Midbrain (tissue), 1 donor: ENCODE measurements around the gene GPATCH8.
"Not testable (repeated sequence)": the region's sequence is repeated elsewhere in the genome, so short reads cannot be mapped to it uniquely, and the experiment has no call there.

Experiments
- DNase-seq: peaks from one replicate; lab custom pipeline; 2025; lab: John Stamatoyannopoulos, UW

GPATCH8 gene

DNA sequence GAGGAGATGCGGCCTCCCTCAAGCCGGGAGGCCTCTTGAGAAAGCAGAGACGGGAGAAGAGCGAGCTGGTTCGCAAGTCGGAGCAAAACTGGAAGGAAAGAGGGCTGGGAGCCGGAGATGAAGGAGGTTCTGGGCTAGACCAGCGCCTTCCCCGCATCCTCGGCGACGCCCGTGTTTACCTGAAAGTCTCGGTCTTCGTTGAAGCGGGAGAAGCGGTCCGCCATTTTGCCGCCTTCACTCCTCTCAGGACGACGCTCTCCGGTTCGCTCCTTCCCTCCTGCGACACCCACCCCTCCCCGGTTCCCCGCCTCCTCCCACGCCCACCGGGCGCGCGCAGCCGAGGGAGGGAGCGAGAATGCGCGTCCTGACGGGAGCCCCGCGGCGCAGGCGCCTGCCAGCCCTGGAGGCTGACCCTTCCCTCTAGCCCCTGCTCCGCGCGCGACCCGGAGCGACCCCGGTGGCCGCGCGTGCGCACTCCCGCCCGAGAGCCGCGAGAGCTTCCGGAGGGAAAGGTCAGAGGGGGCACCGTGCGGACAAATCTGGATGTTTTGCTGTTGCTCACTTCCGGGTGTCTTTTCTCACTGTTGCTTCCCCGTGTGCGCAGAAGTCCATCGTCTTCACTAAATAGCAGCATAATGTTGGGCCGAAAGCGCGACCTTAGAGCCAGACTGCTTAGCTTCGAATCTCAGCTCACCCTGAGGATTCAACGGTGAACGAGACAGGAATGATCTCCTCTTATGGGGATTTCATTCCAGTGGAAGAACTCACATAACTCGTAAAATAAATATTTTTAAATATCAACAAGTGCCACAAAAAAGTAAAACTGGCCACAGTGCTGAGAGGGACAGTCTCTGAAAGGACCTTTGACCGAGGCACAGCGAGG is at the start of gene GPATCH8:
GPATCH8 (minus strand) TSS at position 260 of the 883 bp plus-strand sequence; CDS start at position 224, 36 bp downstream.
- peak; percentile 94 for DNase-seq

DNA sequence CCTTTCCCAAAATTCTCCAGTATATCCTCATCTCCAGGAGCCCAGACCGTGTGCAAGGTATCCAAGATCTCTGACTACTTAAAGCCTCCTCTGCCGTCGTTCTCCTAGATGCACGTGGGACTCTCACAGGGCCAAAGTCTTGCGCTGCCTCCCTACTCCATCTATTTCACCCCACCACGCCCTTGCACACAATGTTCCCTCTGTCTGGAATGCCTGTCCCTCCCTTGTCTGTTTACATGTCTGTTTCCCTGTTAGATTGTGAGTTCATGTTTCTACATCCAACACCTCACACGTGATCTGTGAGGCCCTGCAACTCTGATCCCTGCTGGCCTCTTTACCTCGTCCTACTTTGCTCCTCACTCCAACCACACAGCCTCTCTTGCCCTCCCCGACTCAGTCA is 49.2 kb upstream of the GPATCH8 start:
- no peak for DNase-seq

DNA sequence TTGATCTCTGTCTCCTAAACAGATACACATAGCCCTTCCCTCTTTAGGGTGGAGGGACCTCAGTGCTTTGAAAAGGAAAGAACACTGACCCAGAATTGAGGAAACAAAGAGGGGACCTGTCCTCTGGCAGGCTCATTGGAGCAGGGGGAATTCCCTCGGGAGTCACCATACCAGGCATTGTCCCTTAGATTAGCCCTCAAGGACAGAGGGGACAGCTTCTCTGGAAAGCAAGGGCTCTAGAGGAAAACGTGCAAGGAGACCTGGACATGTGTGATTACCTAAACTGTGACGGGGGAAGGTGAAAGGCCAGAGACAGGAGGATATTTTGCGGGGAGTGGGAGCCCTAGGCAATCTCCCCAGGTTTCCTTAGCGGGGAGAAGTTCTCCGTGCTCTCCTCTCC is 46.5 kb upstream of the GPATCH8 start:
- no peak for DNase-seq

DNA sequence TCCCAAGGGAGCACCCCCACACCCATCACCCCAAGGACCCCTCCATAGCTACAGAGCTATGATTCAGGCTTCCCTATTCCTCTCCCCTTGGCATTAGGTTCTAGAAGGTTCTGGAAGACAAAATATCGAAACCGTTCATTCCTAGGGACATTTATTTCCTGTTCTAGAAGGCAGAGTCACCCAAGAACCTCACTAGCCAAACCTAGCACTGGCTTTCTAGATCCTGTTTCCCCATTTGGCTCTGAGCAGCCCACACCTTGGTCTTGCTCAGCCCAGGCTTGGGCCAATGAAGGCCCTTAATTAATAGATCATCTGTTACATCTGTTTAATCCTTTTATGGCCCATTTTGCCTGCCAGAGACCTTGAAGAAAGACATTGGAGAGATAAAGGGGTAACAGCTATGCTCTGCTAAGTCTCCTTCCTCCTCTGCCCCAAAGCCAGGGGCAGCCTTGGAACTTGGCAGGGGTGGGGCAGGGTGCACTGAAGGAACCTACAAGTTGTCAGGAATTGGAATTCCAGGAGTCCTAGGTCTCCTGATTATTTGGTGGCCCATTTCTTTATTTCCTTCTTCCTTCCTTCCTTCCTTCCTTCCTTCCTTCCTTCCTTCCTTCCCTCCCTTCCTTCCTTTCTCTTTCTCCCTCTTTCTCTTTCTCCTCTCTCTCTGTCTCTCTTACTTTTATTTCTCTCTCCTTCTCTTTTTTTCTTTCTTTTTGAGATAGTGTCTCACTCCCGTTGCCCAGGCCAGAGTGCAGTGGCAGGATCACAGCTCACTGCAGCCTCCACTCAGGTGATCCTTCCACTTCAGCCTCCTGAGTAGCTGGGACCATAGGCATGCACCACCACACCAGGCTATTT is 45.4 kb upstream of the GPATCH8 start:
- DNase-seq = no peak

DNA sequence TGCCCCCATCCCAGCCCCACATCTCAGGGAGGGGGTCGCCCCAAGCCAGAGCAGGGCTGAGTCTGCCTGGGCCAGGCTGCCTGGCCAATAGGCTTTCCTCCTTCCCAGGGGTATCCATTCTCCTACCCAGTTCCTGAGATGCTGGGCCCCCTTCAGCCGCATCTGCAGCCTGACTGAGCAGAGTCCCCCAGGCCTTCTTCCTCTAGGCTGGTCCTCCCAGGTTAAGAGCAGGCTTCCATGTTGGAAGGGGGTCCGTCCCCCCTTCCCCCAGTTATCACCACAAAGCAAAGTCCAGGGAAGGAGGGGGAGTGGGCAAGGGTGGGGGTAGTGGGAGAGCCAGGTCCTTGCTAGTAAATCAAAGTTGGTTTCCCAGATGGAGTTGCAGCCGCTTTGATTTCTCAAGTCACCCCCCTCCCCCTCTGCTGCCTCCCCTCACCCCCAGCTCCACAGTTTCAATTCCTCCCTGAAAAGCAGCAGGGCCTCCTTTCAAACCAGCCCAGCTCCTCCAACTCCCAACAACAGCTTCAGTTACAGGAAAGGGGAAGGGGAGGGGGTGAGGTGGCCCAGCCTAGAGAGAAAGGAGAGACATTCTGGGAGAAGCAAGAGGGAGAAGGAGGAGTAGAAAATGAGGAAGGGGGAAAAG is 44.5 kb upstream of the GPATCH8 start:
- DNase-seq = no peak

- no peak for DNase-seq
Observed at GRCh38 chr17:44546671-44547606, 43.7 kb upstream of the GPATCH8 start.

DNA sequence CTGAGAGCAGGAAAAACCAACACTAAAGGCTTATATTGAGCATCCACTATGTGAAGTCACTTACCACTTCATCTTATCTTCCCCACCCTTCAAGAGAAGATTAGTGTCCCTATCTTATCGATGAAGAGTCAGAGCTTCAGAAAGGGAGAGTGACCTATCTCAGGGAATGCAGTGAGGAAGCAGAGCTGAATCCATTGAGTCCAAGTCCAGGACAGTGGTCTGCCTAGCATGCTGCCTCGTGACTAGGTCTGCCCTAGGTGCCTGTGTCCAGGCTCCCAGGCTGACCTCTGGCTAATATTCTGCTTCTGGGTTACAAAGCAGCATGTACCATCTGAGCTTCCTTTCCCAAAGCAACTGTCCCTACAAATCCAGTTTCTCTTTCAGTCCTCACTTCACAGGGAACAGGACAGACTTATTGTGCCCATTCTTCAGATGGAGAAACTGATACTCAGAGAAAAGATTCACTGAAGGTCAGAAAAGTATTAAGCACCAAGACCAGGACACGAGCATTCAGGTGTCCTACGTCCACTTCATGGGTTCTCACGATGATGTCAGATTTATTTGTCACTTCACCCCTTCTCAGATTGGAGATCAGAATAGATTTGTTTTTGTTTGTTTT is 40.8 kb upstream of the GPATCH8 start:
- no peak for DNase-seq

DNA sequence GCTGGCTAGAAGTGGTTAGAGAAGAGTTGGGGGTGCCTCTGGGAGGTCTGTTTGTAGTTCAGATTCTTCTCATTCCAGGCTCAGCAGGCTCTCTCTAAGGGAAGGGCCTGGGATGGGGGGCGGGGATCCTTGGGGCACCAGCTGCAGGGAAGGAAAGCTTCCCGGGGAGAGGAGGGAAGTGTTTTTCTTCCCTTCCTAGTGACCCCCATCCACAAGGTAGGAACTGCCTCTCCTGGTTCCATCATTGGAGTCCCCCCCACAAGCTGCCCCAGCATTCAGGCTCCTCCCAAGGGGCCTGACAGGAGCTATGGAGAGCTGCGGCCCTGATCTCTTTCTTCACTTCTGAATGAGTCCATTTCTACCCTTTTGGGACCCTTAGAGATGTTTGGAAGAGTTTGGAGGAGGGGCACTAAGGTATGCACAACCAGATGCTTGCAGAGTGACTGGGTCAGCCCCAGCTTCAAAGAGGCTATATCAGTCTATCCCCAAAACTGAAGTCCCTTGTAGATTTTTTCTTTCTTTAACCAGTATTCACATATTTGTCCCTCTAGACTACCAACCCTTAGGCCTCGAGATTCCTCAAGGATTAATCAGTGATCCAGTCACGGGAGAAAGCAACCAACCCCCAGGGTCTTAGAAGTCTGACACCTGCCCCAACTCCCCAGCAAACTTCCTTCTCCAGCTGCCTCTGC is 40.2 kb upstream of the GPATCH8 start:
- no peak for DNase-seq

GRCh38 chr17:44541884-44542581 is 38.8 kb upstream of the GPATCH8 start:
- no peak for DNase-seq

- DNase-seq = no peak
Observed at GRCh38 chr17:44540246-44541084, 37.3 kb upstream of the GPATCH8 start.

DNA sequence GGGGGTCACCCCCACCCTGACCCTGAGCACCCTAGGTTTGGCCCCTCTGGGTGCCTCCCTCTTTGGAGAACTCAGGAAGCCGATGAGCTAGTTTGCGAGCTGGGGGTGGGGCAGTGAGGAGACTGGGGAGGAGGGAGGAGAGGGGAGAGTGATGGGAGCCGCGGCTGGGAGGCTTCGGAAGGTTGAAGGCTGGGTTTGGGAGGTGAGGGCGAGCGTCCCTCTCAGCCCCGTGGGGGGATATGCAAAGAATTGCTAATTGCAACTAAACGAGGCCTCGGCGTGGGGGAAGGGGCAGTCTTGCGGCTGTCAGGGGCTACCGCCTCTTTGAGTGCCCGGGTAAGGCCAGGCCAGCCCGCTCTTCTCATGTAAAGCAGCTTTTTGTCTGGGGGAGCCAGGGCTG is 36.5 kb upstream of the GPATCH8 start:
- no peak for DNase-seq

DNA sequence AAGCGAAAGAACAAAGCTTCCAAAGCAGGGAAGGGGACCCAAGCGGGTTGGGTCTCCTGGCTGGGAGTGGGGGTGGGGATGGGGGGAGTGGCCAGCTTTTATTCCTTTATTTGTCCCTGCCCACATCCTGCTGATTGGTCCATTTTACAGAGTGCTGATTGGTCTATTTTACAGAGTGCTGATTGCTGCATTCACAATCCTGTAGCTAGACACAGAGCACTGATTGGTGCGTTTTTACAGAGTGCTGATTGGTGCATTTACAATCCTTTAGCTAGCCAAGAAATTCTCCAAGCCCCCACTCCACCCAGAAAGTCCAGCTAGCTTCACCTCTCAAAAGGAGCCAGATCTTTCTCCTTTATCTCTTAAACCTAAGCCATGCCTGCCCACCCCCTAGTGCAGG is 34.7 kb upstream of the GPATCH8 start:
- DNase-seq = not testable (repeated sequence)

DNA sequence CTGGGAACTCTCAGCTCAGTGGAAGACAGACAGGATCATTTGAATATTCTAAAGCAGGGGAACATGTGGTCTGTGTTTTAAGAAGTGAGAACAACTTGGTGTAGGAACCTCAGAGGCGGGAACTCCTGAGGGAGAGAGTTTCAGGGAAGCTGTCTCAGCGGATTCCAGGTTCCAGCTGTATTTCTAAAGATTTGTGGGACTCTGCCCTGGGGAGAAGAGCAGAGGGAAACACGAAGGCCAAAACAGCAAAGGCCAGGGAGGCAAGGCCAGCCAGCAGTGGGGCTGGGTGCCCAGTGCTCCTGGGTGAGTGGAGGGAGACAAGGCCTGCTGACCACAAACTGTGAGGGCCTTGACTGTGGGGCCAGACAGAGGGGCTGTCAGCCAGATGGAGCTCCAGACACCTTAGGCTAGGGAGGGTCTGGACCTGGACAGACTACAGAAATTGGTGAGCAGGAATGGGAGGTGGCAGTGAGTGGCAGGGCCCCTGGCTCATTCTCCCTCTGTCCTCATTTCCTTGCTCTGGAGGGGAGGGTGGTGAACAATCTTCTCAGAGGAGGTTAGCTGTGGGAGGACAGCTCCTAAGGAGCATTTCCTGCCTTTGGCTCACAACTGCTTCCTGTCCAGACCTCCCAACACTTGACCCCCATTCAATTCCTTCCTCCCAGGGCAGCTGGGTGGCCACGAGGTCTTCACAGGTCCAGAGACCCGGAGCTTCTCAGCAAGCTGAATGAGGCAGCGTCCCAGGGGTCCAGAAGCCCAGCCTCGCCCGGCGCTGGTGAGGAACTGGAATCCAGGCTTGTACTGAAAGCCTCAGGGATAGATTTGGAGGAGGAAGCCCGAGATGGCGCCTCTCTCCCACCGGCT is 33.1 kb upstream of the GPATCH8 start:
- no peak for DNase-seq

DNA sequence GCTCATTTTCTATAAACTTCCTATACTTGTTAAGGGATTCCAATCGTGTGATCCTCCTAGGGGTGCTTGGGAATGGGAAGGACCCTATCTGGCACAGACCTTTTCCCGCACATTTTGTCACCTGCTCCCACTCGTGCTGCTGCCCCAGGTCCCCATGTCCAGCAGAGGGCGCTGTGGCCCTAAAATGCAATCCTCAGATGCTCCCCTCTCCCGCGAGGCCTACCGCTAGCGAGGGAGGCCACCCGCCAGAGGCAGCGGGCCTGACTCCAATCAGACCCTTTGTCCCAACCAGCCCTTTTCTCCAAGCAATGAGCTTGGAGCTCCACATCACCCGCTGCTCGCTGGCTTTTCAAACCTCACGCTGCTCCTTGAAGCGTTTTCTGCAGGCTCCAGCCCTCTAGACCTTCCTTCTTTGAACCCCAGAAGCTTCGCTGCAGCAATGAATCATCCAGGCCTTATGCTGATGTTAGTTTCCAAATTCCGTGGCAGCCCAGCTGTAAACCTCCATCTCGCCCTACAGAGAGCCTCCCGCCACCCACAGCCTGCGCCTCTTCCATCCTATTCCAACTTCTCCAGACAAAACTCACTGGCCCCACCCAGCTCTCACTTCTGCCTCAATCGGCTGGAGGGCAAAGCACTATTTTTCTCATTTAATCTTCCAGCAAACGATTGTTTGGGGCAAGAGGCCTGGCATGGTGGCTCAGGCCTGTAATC is 30.5 kb upstream of the GPATCH8 start:
- peak; percentile 84 for DNase-seq

DNA sequence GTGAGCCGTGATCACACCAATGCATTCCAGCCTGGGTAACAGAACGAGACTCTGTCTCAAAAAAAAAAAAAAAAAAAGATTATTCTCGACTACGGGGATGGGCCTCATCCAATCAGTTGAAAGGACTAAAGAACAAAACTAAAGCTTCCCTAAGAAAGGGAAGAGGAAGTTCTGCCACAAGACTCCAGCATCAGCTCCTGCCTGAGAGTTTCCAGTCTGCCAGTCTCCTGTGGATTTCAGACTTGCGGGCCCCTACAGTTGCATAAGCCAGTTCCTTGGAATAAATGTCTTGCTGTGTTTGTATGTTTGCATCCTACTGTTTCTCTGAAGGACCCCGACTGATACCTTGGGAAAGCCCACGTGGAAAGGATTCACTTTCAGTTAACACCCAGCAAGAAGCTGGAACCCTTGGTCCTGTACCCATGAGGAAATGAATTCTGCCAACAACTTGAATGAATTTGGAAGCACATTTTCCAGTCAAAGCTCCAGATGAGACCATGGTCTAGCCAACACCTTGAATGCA is 27.8 kb upstream of the GPATCH8 start:
- no peak for DNase-seq

DNA sequence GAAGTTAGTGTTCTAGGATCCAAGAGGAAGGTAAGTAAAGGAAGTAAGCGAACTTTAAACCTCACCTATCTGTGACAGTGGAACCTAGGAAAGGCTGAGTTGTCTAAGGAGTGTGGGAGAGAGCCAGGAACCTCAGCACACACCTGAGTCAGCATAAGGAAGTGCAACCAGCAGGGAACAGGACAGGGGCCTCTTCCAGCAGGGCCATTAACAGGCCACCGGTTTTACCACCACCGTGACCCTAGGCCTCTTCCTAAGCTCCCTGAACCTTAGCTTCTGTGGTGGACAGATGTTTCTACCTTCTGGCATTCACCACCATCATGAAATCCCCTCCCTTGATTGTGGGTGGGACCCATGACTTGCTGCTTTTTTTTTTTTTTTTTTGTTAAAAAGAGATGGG is 26.7 kb upstream of the GPATCH8 start:
- DNase-seq = no peak

- no peak for DNase-seq
Observed at GRCh38 chr17:44527954-44528353, 24.7 kb upstream of the GPATCH8 start.
